K562 (cell line): ENCODE results near the gene VPS41. TPM values are rescaled to one million over a fixed set of nuclear protein-coding genes. Genes with fewer than 3 reads are reported as not detected.
A peak's percentile ranks its signal among the peaks of the same experiment; 100 is the strongest.

Source experiments
- ATF7 ChIP-seq: fragments of 450-650 bp; IDR thresholded peaks from 2 replicates; pipeline ENCODE4 v1.7.1; 2014; ENCODE audit warnings: mild to moderate bottlenecking, moderate library complexity
- ESRRA ChIP-seq: fragments of 450-650 bp; IDR thresholded peaks from 2 replicates; pipeline ENCODE4 v1.6.1; 2014; ENCODE audit warnings: low read depth, mild to moderate bottlenecking, moderate library complexity, borderline replicate concordance
- FOXK2 ChIP-seq, 2 experiments: fragments of 450-650 bp; IDR thresholded peaks in 1 of 2; conservative IDR thresholded peaks in 1 of 2; 2 replicates each; pipeline ENCODE4 v1.6.1; 2016; ENCODE audit warnings: low read depth in 2 of 2, mild to moderate bottlenecking in 1 of 2
- NCOA4 ChIP-seq: fragments of 450-650 bp; IDR thresholded peaks from 2 replicates; pipeline ENCODE4 v1.6.1; 2018; ENCODE audit warnings: mild to moderate bottlenecking; ENCODE audit not compliant: partially characterized antibody
- PHF8 ChIP-seq: fragments of 200-600 bp; sonication (generic); IDR thresholded peaks from 2 replicates; pipeline ENCODE4 v1.6.1; 2012; ENCODE audit warnings: mixed run types, mild to moderate bottlenecking, inconsistent platforms, low read length, moderate library complexity, borderline replicate concordance
- SFPQ ChIP-seq: fragments of 200-400 bp; formaldehyde crosslinking; IDR thresholded peaks from 2 replicates; pipeline ENCODE4 v1.6.1; 2017; ENCODE audit warnings: mild to moderate bottlenecking, low read depth, low read length, moderate library complexity
- SMARCC2 ChIP-seq: fragments of 450-650 bp; IDR thresholded peaks from 2 replicates; pipeline ENCODE4 v1.6.1; 2017; ENCODE audit warnings: antibody characterized with exemption, moderate library complexity, mild to moderate bottlenecking, low read depth
- SRSF9 ChIP-seq: fragments of 200-400 bp; formaldehyde crosslinking; IDR thresholded peaks from 2 replicates; pipeline ENCODE4 v1.6.1; 2017; ENCODE audit warnings: low read depth, low read length, borderline replicate concordance
- TAF9B ChIP-seq: fragments of 450-650 bp; IDR thresholded peaks from 2 replicates; pipeline ENCODE4 v1.6.1; 2018; ENCODE audit warnings: mild to moderate bottlenecking; ENCODE audit not compliant: partially characterized antibody
- ZBTB17 ChIP-seq: fragments of 450-650 bp; formaldehyde crosslinking; IDR thresholded peaks from 2 replicates; pipeline ENCODE4 v1.4.0; 2020; ENCODE audit warnings: mild to moderate bottlenecking
- polyA plus RNA-seq, 8 experiments: library from polyadenylated mRNA; depleted of rRNA in 4 of 8; stranded (reverse) in 5 of 8; unstranded in 3 of 8; fragments of >200 nt; fragmentation: Nextera tagmentation in 2 of 8; fragmentation: Illumina TruSeq in 1 of 8; extraction: Ambion mirVana in 2 of 8; extraction: Trizol in 1 of 8; gene quantifications; 2 replicates each; pipeline versions ENCODE4 v1.2.1 to v1.2.3, GENCODE V29; 2011 to 2014; ENCODE audit warnings: inconsistent platforms in 1 of 8, missing spikeins in 1 of 8
- total RNA-seq, 7 experiments: library from RNA; depleted of rRNA in 6 of 7; stranded (reverse); fragments of >200 nt in 6 of 7; fragmentation: Illumina TruSeq in 2 of 7; extraction: Trizol in 2 of 7; gene quantifications; 2 replicates each; pipeline versions ENCODE4 v1.2.1 to v1.2.3, GENCODE V29; 2011 to 2021; ENCODE audit warnings: low replicate concordance in 1 of 7

The VPS41 gene
- total and polyA plus RNA-seq, 9 of the 15 experiments (the other 6 are each of a cell fraction or from before 2014, with no cell fraction given), result 17.7 to 46.8 (median 32.1) TPM

DNA sequence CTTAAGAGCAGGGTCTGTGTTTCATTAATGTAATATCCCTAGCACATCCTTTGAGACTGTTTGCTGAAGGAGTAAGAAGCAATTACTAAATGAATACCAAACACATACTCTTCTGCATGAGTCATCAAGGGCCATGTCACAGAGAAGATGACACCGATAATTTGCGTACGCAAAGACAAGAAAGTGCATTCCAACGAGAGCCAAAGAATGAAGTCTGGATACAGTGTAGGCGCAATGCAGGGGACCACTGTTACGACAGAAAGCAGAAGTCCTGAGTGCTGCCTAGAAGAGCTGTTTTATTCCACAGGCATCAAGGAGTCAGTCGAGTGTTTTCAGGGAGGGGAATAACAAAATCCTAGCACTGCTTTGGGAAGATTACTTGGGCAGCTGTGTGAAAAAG is 62.7 kb downstream of the VPS41 start (continued):
- TF ChIP-seq PHF8 (no peak), FOXK2 (conservative IDR thresholded peaks at IDR 0.05 in 1 of 2, IDR thresholded peaks at IDR 0.05 in 1 of 2; ENCODE audit: low read depth in 2 of 2) (no peak), NCOA4 (no peak), TAF9B (no peak), SRSF9 (no peak), SMARCC2 (no peak), ZBTB17 (CRISPR knock-in tag) (no peak), SFPQ (no peak), ESRRA (no peak), ATF7 (peak; percentile 32)
